SU-DHL-6 (cell line): ENCODE measurements around the gene KLHDC8B.

Experiments used
- H2AFZ ChIP-seq: fragments of 200-600 bp; sonication (generic); 2 replicates; pipeline ENCODE4 v1.6.1; 2014; ENCODE audit warnings: low read depth, mild to moderate bottlenecking, moderate library complexity, mixed read lengths, antibody characterized with exemption, low read length; ENCODE audit not compliant: severe bottlenecking
- H3F3A ChIP-seq: fragments of 200-600 bp; shearing (Covaris generic); 2 replicates; pipeline ENCODE4 v1.6.0; 2016; ENCODE audit warnings: antibody characterized with exemption, mild to moderate bottlenecking; ENCODE audit not compliant: insufficient read depth
- H3K27ac ChIP-seq: fragments of 200-600 bp; sonication (generic); 2 replicates; pipeline ENCODE4 v1.5.1; 2016; ENCODE audit warnings: low read depth, mild to moderate bottlenecking, low read length, moderate library complexity, mixed read lengths
- H3K27me3 ChIP-seq: fragments of 200-600 bp; sonication (generic), shearing (Covaris generic); 2 replicates; pipeline ENCODE4 v1.6.0; 2014; ENCODE audit warnings: mild to moderate bottlenecking, low read length
- H3K36me3 ChIP-seq: fragments of 200-600 bp; sonication (generic); 2 replicates; pipeline ENCODE4 v1.6.1; 2014; ENCODE audit warnings: mild to moderate bottlenecking, low read length, mixed read lengths
- H3K4me2 ChIP-seq: fragments of 300-600, 200-600 bp; shearing (Covaris generic), sonication (generic); 2 replicates; pipeline ENCODE4 v1.6.0; 2014; ENCODE audit warnings: low read length, low read depth, mild to moderate bottlenecking; ENCODE audit not compliant: poor library complexity, severe bottlenecking
- H3K4me3 ChIP-seq: fragments of 200-600 bp; sonication (generic); 2 replicates; pipeline ENCODE4 v1.5.1; 2014; ENCODE audit warnings: antibody characterized with exemption, low read length, mild to moderate bottlenecking, mixed read lengths; ENCODE audit not compliant: insufficient read depth, poor library complexity, severe bottlenecking
- H3K79me2 ChIP-seq: fragments of 200-600 bp; sonication (generic); 2 replicates; pipeline ENCODE4 v1.6.1; 2014; ENCODE audit warnings: mild to moderate bottlenecking, low read length, moderate library complexity; ENCODE audit not compliant: insufficient read depth
- H3K9ac ChIP-seq: fragments of 200-600 bp; sonication (generic); 2 replicates; pipeline ENCODE4 v1.7.0; 2014; ENCODE audit warnings: mild to moderate bottlenecking, low read length
- H3K9me2 ChIP-seq: fragments of 200-600 bp; sonication (generic); replicated peaks from 2 replicates; pipeline ENCODE4 v1.6.1; 2014; ENCODE audit warnings: low read length; ENCODE audit not compliant: insufficient read depth
- H3K9me3 ChIP-seq: fragments of 200-600 bp; sonication (generic); 2 replicates; pipeline ENCODE4 v1.6.1; 2014; ENCODE audit warnings: low read length, mixed read lengths; ENCODE audit not compliant: insufficient read depth
- H4K20me1 ChIP-seq: fragments of 200-600 bp; sonication (generic); 2 replicates; pipeline ENCODE4 v1.6.1; 2014; ENCODE audit warnings: low read depth, mild to moderate bottlenecking, antibody characterized with exemption, low read length, moderate library complexity, mixed read lengths
- EZH2phosphoT487 ChIP-seq: fragments of 200-600 bp; sonication (generic), shearing (Covaris generic); conservative IDR thresholded peaks from 2 replicates; pipeline ENCODE4 v1.6.1; 2018; ENCODE audit warnings: mild to moderate bottlenecking, antibody characterized with exemption, low read length, moderate library complexity, mixed read lengths
- TF ChIP-seq, protein P1 (sequence below): fragments of 200-600 bp; sonication (generic); IDR thresholded peaks from one replicate; pipeline ENCODE4 v1.5.1; 2017; ENCODE audit warnings: antibody characterized with exemption, mild to moderate bottlenecking, low read length, moderate library complexity; ENCODE audit not compliant: insufficient read depth, poor library complexity, severe bottlenecking

Gene KLHDC8B

DNA sequence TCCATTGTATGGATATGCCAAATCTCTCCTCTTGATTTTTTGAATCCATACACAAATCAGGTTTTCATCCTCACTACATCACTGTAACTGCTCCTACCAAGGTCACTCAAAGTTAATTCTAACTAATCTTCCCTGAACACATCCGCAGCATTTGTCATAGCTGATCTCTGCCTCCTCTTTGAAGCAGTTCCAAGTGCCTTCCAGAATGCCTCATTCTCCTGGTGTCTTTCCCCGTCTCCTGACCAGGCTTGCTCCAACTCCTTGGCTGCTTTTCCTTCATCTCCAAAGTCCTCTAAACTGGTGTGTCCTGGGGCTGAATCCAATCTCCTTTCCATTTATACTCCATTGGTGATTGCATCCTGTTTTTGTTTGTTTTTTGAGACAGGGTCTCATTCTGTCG lies 26.8 kb downstream of the KLHDC8B start:
- Histone ChIP-seq H3K36me3 (no peaks in the 10 kb centered on the region), H3K79me2 (no peaks in the 10 kb centered on the region), H3K4me2 (no peak overlapping the region), H3K27ac (no peak overlapping the region), H3K9me3 (no peaks in the 10 kb centered on the region), H3F3A (no peaks in the 10 kb centered on the region), H3K4me3 (no peak overlapping the region), H4K20me1 (no peaks in the 10 kb centered on the region), H2AFZ (no peak overlapping the region), H3K9me2 (no peaks in the 10 kb centered on the region), H3K27me3 (no peaks in the 10 kb centered on the region), H3K9ac (no peak overlapping the region)
- TF ChIP-seq, protein P1, sequence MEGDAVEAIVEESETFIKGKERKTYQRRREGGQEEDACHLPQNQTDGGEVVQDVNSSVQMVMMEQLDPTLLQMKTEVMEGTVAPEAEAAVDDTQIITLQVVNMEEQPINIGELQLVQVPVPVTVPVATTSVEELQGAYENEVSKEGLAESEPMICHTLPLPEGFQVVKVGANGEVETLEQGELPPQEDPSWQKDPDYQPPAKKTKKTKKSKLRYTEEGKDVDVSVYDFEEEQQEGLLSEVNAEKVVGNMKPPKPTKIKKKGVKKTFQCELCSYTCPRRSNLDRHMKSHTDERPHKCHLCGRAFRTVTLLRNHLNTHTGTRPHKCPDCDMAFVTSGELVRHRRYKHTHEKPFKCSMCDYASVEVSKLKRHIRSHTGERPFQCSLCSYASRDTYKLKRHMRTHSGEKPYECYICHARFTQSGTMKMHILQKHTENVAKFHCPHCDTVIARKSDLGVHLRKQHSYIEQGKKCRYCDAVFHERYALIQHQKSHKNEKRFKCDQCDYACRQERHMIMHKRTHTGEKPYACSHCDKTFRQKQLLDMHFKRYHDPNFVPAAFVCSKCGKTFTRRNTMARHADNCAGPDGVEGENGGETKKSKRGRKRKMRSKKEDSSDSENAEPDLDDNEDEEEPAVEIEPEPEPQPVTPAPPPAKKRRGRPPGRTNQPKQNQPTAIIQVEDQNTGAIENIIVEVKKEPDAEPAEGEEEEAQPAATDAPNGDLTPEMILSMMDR = no peak
- no peak for TF ChIP-seq EZH2phosphoT487

DNA sequence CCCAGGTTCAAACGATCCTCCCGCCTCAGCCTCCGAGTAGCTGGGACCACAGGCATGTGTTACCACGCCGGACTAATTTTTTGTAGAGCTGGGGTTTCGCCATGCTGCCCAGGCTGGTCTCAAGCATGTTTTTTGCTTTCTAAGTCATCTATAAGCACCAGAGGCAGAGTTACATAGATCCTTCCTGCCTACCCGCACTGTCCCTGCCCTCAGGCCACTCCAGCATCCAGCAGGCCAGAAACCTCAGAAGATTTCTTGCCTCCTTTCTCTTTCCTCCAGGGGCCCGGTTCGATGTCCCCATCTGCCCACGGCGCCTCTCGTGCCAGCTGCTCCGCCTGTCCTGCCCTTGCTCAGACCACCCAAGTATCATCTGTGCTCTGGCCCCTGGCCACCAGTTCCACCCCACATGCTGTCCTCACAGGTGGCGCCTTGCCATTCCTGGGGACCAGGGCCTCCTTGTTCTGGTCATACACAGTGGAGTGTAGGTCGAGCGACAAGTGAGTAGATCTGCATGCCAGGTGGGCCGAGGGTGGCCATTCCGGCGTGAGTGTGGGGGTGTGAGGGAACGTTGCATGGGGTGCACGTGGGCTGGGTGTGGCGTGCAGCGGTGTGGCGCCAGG lies 27.3 kb downstream of the KLHDC8B start:
- TF ChIP-seq, protein P1 = no peak
- TF ChIP-seq EZH2phosphoT487 = no peak
- Histone ChIP-seq H3K9me3 (no peaks in the 10 kb centered on the region), H3K27ac (no peak overlapping the region), H3K9me2 (no peaks in the 10 kb centered on the region), H3K27me3 (no peaks in the 10 kb centered on the region), H3K79me2 (no peaks in the 10 kb centered on the region), H4K20me1 (no peaks in the 10 kb centered on the region), H3K4me2 (no peak overlapping the region), H3F3A (no peaks in the 10 kb centered on the region), H3K9ac (no peak overlapping the region), H3K4me3 (no peak overlapping the region), H2AFZ (no peak overlapping the region), H3K36me3 (no peaks in the 10 kb centered on the region)

- Histone ChIP-seq H4K20me1 (no peaks in the 10 kb centered on the region), H3K27ac (no peak overlapping the region), H3K9me3 (no peaks in the 10 kb centered on the region), H3K9me2 (no peaks in the 10 kb centered on the region), H3K79me2 (no peaks in the 10 kb centered on the region), H3K27me3 (no peaks in the 10 kb centered on the region), H3F3A (no peaks in the 10 kb centered on the region), H3K9ac (no peak overlapping the region), H2AFZ (no peak overlapping the region), H3K4me3 (no peak overlapping the region), H3K4me2 (no peak overlapping the region), H3K36me3 (no peaks in the 10 kb centered on the region)
- no peak for TF ChIP-seq EZH2phosphoT487
- TF ChIP-seq, protein P1 = no peak
These were observed 28.0 kb downstream of the KLHDC8B start for GRCh38 chr3:49199239-49199899.
